NCI-H1930 (cell line): ENCODE measurements around the gene SF3B1.
"Not testable (repeated sequence)": the region's sequence is repeated elsewhere in the genome, so short reads cannot be mapped to it uniquely, and the experiment has no call there.

Experiments used
- DNase-seq, 2 experiments: peaks; one replicate each; lab custom pipeline; 2025; lab: John Stamatoyannopoulos, UW

SF3B1 gene

DNA sequence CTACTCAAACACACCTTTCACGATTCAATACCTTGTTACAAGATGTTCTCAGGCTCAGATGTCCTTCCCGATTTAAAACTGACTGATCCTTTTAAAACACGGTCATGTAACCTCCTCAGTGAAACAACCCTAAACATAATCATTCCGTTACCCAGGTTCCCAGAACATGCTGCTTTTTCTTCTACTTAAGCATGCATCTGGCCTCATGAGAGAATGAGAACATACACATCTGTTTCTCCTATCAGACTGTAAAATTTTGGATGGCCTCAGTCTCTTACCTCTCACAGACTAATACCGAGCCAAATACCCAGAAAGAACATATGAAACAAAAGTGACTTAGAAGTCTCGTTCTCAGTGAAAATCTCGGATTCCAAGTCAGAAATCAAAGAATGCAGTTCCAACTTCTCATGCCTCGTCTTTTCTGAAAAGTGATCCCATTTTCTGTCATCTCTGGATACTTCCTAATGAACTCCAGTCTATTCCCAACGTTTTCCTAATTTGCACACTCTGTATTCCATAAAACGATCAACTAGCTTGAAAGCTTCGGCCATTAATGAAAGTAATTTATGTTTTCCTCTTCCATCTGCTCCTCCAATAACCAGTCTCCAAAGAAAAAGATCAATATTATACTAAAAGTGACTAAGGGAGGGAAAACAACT is 919 bp downstream of the SF3B1 start:
- no peak for DNase-seq

DNA sequence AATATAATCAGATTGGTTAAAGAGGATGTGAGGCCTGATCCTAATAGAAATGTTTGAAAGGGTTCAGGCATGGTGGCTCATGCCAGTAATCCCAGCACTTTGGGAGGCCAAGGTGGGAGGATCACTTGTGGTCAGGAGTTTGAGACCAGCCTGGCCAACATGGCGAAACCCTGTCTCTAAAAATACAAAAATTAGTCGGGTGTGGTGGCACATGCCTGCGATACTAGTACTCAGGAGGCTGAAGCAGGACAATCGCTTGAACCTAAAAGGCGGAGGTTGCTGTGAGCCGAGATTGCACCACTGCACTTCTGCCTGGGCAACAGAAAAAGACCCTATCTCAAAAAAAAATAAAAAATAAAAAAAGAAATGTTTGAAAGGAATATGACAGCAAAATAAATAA is 2.3 kb downstream of the SF3B1 start:
- DNase-seq, result not testable (repeated sequence)

DNA sequence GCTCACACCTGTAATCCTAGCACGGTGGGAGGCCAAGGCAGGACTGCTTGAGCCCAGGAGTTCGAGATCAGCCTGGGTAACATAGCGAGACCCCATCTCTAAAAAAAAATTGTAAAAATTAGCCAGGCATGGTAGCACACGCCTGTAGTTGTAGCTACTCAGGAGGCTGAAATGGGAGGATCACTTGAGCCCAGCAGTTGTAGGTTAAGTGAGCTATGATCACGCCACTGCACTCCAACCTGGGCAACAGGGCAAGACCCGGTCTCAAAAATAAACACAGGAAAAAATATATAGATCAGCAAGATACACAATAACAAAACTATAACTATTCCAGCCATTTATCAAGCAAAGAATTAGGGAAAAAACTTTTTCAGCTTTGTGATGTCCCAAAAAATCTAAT is 3.0 kb downstream of the SF3B1 start:
- DNase-seq, result no peak

DNA sequence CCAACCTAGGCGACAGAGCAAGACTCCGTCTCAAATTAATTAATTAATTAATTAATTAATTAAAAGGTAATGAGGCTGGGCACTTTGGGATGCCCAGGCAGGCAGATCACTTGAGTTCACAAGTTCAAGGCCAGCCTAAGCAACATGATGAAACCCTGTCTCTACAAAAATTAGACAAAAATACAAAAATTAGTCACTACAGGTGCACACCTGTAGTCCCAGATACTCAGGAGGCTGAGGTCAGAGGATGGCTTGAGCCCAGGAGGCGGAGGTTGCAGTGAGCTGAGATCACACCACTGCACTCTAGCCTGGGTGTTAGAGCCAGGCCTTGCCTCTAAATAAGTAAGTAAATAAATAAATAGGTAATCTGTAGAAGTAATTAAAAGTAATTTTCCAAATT is 6.8 kb downstream of the SF3B1 start:
- DNase-seq, result no peak

DNA sequence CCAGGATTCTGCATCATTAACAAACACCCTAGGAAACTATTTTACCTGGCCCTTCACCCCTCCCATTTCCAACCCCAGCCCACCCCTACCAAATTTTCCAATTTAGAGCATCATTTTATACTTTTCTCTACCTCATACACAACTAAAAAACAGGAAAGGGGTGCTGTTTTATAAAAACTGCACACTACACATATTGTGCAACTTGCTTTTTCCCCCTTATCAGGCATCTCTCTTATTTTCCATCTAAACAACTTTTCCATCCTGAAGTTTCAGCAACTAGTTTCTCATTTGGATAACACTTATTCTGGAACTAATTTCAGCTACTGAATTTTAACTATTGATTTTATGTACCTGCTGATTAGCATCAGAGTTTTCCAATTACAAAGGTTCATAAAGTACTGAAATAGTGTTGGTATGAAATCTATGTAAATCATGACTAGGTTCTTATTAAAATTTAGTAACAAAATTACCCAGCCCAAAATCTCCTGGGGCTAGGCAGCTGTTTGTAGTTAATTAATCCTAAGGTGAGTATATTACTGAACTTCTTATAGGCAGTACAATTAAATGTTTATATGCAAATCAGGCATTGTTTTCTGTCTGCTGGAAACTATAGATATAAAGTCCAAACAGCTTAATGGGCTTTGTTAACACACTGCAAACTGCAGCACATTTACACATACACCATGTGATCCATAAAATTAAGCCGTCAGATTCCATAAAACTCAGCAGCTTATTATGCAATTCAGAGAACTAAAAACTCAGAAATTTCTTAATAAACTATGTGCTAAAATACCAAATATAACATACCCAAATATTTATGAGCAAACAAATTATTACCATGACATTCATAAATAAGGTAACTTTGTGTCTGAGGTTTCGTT is 7.9 kb downstream of the SF3B1 start:
- no peak for DNase-seq

DNA sequence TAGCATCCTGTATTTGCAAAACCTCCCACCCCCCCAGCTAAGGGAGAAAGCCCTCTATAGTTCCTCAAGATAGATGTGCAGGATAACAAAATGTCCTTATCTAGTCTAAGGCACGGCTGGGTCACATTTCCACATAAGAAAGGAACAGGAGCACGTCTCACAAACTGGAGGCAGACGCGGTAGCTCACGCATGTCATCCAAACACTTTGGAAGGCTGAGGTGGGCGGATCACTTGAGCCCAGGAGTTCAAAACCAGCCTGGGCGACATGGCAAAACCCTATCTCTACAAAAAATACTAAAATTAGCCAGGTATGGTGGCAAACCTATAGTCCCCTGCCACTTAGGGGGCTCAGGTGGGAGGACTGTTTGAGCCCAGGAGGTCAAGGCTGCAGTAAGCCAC is 9.3 kb downstream of the SF3B1 start:
- no peak for DNase-seq

DNA sequence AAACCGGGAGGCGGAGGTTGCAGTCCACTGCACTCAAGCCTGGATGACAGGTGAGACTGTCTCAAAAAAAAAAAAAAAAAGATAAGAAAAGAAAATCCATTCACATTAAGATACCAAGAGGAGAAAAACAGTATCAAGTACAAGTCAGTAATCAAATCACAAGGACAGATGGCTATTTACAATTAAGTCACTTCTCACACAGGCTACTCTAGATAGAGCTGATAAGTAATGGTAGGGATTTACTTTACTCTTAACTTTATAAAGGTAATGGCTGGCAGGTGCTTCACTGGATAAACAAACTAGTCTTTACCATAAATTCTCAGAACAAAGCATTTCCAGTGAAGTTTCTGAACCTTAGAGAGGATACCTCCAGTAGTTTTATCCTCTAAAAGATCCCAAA is 11.5 kb downstream of the SF3B1 start:
- no peak for DNase-seq

DNA sequence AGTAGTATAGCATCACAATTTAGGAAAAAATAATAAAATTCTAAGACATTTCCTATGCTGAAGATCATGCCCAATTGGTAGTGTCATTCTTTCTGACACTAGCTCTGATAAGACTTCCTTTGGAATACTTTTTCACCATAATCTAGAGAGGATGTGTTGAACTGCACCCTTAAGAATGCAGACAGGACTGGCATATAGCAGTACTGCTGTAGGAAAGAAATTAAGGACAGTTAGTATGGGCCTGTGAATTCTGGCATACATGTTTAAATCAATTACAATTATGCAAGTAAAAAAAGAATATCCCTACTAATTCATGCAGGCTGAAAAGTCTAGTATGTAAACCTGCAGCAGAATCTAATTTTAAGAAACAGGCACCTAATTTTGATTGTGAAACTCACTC is 15.4 kb downstream of the SF3B1 start:
- no peak for DNase-seq

DNA sequence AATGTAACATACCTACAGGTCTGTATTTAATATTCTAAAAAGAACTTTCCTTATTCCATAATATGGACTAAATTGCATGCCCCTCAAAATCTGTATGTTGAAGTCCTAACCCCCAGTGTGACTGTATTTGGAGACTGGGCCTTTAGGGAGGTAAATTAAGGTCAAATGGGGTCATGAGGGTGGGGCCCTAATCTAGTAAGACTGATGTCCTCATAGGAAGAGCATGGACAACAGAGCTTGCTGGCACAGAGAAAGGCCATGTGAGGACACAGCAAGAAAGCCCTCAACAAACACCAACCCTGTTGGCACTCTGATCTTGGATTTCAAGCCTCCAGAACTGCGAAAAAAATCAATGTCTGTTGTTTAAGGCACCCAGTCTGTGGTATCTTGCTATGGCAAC is 18.6 kb downstream of the SF3B1 start:
- no peak for DNase-seq

DNA sequence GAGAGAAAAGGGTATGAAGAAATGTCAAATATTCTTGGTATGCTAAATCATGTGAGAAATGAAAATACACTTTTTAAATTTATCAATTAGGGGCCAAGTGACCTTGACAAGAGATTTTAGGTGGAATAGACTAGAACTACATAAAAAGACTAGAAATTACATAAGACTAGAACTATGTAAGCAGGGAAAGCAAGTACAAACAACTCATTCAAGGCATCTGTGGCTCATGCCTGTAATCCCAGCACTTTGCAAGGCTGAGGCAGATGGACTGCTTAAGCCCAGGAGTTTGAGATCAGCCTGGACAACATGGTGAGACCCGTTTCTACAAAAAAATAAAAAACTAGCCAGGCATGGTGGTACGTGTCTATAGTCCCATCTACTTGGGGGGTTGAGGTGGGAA is 20.3 kb downstream of the SF3B1 start:
- DNase-seq, result no peak

DNA sequence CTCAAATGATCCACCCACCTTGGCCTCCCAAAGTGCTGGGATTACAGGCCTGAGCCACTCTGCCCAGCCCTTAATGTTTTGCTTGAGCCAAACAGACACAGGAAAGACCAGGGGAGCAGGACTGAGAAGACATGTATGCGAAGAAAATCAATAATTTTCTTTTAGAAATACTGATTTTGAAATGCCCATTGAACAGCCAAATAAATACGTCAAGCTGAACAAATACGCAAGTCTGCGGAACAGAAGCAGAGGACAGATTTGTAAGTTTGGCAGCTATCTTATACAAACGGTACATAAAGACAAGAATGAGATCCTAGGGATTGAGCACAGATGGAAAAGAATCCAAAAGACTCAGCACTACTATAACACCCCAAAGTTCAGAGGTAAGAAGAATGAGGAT is 20.8 kb downstream of the SF3B1 start:
- no peak for DNase-seq

DNA sequence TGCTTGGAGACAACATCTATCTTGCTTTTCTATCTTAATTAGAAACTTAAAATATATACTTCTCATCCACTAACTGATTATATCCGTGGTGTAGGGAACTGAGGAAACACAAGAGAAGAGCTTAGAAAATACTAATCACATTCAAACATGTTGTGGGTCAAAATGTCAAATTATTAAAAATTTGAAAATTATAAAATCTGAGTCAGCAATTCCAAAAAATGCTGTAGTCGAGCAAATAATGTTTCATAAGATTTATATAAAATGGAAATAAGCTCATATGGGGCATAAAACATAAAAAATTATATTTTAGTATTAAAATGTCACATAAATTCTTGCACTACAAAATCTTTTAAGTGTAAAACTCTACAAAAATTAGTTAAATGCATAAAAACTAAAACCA is 29.2 kb downstream of the SF3B1 start:
- no peak for DNase-seq

DNA sequence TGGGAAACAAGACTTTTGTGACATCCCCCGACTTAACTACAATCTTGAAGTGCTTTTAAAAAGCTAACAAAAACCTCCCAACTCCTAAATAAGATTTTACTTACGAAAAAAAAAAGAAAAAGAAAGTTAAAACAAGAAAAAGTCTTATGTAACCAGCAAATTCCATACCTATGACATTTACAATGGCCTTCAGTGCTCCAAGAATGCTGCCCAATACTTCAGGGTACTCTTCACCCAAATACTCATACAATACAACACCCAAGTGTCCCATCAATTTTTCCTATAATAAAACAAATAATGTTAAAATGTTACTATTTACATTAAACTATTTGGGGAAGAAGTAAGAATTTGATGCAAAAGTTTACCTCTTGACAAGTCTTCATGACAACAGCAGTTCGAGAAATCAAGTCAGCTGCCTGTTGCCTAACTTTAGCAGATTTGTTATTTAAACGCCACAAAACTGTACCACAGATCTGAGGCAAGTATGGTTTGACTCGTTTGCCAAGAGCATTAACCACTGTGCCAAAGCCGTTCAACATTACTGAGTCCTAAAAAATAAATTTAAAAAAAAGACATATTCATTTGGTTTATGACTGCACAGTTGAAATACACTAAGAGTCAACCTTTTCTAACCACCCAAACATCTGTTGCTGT is 34.8 kb downstream of the SF3B1 start:
- no peak for DNase-seq

DNA sequence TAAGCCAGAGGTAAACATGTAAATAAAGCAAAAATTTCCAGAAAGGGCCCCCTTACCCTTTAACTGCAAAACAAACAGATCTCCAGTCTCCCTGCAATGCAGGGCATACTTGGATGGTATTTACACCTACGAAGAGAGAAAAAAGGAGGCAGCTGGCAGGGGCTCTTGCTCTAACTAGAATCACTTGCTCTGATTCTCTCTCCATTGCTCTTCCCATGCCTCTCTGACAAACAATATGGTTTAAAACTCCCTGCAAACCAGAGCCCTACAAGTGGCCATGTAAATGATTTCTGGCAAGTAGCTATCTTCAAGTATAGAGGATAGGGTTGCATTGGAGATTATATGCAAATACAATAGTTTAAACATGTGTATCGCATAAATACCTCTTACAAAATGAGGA is 35.9 kb downstream of the SF3B1 start:
- no peak for DNase-seq

DNA sequence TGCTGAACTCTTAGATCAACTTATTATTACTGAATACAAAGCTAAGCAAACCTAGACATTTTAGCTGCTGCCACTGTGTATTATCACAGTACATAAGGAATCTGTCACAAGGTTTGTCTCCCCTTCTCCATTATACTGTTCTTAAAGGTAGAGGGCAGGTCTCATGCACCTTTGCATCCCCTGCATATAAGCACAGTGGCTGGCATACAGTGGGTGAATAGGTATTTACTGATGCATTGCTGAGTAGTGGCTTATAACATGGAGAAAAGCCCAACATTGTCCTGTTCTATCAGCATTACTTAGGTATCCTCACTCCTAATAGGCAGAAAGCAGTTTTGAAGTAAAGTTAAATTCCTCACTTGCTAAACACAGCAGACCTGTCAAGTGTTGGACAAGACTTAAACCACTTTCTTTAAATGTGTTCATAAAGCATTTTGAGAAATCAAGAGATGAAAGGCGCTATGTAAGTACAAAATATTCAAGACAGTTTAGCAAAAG is 43.6 kb downstream of the SF3B1 start:
- no peak for DNase-seq

DNA sequence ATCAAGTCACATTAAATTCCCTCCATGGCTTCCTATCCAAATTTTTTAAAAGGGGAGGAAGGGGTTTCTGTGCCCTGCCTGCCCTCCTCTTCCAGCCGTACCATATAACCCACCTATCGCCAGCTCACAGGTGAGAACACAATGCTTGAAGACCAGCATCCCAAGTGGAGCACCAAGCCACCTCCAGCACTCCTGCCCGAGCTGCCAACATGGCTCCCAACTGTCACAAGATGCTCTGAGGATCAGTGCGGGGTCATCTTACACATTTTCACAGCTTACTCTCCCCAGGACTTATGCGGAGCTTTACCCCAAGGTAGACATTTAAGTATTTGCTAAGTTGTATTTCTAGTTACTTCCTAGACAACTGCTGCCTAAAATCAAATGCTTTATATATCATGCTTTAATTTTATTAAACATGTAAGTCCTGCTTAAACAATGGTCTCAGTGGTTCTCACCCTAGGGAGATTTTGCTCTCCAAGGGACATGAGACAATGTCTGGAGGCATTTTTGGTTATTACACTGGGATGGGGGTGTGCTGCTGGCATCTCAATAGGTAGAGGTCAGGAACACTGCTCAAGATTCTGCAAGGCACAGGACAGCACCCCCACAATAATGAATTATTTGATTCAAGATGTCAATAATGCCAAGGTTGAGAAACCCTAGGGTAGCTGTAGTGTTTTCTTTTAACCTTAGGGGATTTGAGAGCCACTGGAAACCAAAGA is 45.8 kb downstream of the SF3B1 start:
- no peak for DNase-seq

DNA sequence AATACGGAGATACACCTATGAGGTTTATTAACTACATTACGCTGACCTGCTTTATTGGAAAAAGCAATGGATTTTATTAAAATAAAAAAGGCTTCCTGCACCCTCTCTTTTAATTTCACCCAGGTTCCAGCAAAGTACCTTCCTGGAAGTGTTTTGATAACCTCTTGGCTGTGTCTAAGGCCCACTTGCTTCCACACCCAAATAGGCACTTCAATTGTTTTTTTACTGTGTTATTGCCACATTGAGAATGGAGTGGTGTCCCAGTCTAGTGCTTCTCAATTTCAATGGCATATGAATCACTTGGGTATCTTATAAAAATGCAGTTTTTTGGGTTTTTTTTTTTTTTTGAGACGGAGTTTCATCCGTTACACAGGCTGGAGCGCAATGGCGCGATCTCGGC is 47.6 kb downstream of the SF3B1 start:
- no peak for DNase-seq

DNA sequence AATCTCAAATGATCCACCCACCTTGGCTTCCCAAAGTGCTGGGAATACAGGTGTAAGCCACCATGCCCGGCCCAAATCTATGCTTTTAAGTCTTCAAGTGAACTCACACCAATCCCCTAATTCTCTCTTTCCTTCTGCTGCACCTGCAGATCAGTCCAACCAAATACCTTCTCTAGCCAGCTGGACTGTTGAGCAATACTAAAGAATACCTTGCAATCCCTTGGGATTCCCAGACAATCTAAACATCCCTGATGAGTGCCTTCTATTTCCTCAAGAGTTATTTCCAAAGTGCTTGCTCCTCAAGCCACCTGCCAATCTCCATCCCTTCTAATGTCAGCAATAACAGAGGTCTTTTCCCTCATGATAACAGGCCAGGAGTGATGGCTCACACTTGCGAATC is 48.6 kb downstream of the SF3B1 start:
- no peak for DNase-seq

DNA sequence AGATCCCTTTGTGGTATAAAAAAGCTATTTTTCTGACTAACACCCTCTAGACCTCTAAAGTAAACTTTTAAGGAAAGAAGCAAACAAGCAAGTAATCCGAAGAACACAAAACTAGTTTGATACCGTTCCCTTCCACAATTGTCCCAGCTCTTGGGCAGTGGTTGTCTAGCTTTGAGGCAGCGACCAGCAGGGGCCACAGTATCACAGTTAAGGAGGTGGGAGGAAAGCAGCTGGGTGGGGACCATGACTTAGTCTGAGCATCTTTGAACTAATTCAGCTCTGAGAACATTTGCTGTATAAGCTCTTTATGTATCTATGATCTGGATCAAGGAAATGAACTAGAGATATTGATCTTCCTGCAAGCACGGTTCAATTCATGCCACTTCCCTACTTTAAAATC is 51.0 kb downstream of the SF3B1 start:
- DNase-seq, result no peak

DNA sequence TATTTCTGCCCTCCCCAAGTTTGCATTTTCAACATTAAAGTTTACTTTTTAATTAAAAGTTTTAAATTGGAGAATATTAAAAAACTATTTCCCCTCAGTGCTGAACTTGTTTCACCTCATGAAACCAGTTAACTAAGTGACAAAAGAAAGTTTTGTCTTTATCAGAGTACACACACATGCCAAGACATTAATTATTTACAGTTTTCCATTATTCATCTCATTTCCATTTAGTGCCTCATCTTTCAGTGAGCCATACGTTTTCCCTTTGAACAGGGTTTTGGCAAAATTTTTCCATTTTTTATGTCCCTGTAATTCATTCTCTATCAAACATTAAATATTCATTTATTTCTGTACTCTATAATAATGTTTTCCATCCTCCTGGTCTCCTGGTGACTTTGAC is 53.2 kb downstream of the SF3B1 start:
- no peak for DNase-seq

DNA sequence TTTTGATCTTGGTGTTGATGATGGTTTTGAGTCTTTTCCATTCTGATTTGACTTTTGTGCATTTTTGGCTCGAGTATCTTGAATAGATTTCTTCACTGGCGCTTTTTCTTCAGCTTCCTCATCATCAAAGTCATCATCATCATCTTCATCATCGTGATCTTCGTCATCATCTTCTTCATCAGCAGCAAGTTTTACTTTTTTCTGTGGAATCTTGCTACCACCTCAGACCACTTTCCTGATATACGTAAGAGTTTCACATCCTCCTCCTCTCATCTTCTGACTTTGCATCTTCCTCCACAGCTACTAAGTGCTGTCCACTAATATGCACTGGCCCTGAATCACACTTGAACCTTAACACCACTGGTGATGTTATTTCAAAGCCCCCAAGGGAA is 54.9 kb downstream of the SF3B1 start:
- not testable (repeated sequence) for DNase-seq

DNA sequence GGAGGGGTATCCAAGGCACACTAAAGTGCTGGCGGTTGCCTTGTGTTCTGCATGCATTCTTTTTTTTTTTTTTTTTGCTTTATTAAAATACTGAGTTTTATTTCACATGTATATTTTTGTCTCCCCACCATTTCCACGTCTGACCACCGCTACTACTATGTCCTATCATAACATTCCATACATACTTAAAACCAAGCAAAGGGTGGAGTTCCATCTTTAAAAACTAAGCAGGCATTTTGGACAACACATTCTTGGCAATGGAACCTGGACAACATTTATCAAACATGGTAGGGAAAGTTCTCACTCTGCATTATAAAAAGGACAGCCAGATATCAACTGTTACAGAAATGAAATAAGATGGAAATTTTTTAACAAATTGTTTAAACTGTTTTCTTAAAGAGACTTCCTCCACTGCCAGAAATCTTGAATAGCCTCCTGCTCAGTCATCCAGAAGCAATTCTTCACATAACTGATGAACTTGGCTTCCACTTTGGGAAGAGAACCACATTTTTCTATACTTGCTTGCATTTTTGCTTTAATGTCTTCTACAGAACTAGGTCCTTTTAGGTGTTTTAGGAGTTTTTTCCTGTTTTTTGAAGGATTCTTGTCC is 55.4 kb downstream of the SF3B1 start:
- not testable (repeated sequence) for DNase-seq
